Stimulated activated CD4-positive, alpha-beta T cell treated with anti-CD3 and anti-CD28 coated beads, Interleukin-12 subunit alpha, Interleukin-12 subunit beta, amount 100 ng/mL, for 24 hours (primary cell): Measurements from ENCODE around the gene WNT6.

Experiments used
- DNase-seq, 2 experiments: peaks; one replicate each; pipeline ENCODE4 v3.0.0-alpha.2; 2020; ENCODE audit warnings: low read depth in 2 of 2

The WNT6 gene

GRCh38 chr2:218857371-218858137 is 2.1 kb upstream of the WNT6 start:
- no peak for DNase-seq

GRCh38 chr2:218858138-218858445 is 1.5 kb upstream of the WNT6 start:
- no peak for DNase-seq

GRCh38 chr2:218858671-218859555 is 692 bp upstream of the WNT6 start:
- no peak for DNase-seq

GRCh38 chr2:218859988-218860831 is 605 bp downstream of the WNT6 start:
- DNase-seq, result no peak

- no peak for DNase-seq
Observed at GRCh38 chr2:218860950-218861381, 1.4 kb downstream of the WNT6 start.

- DNase-seq, result no peak
Observed at GRCh38 chr2:218861645-218862318, 2.2 kb downstream of the WNT6 start.

GRCh38 chr2:218863021-218863520 is 3.5 kb downstream of the WNT6 start:
- no peak for DNase-seq

GRCh38 chr2:218865396-218865795 is 5.8 kb downstream of the WNT6 start:
- DNase-seq, result no peak

- no peak for DNase-seq
Observed at GRCh38 chr2:218865999-218866398, 6.4 kb downstream of the WNT6 start.

- no peak for DNase-seq
Observed at GRCh38 chr2:218867900-218868299, 8.3 kb downstream of the WNT6 start.

- no peak for DNase-seq
Observed at GRCh38 chr2:218869064-218869463, 9.5 kb downstream of the WNT6 start.

GRCh38 chr2:218870984-218871344 is 11.4 kb downstream of the WNT6 start:
- no peak for DNase-seq

- no peak for DNase-seq
Observed at GRCh38 chr2:218871345-218872302, 12.0 kb downstream of the WNT6 start.

GRCh38 chr2:218872645-218873358 is 13.2 kb downstream of the WNT6 start:
- no peak for DNase-seq

- no peak for DNase-seq
Observed at GRCh38 chr2:218873359-218874194, 14.0 kb downstream of the WNT6 start.

- no peak for DNase-seq
Observed at GRCh38 chr2:218875692-218876246, 16.2 kb downstream of the WNT6 start.

- peak in 1 of 2 experiments; percentile 69 for DNase-seq
Observed at GRCh38 chr2:218876562-218877219, 17.1 kb downstream of the WNT6 start.

GRCh38 chr2:218877331-218877730 is 17.7 kb downstream of the WNT6 start:
- DNase-seq, result no peak
